Large intestine (tissue), 3 donors: ENCODE measurements around the gene CATSPER1. TPM values are rescaled to one million over a fixed set of nuclear protein-coding genes. Genes with fewer than 3 reads are reported as not detected.
"Not testable (repeated sequence)": the region's sequence is repeated elsewhere in the genome, so short reads cannot be mapped to it uniquely, and the experiment has no call there.

Source experiments
- DNase-seq, 2 donors: peaks; one replicate each; pipeline versions ENCODE4 v3.0.0 to v3.0.0-alpha.2; 2013
- H3K27ac ChIP-seq: one replicate; pipeline ENCODE4 v1.5.1; 2013; ENCODE audit warnings: low read length
- H3K27me3 ChIP-seq: 2 replicates; pipeline ENCODE4 v1.6.1; 2013; ENCODE audit warnings: low read length; ENCODE audit not compliant: control insufficient read depth, insufficient read depth
- H3K36me3 ChIP-seq: 2 replicates; pipeline ENCODE4 v1.6.1; 2013; ENCODE audit warnings: low read length; ENCODE audit not compliant: control insufficient read depth, insufficient read depth
- H3K4me1 ChIP-seq: one replicate; pipeline ENCODE4 v1.6.1; 2013; ENCODE audit warnings: low read length; ENCODE audit not compliant: control insufficient read depth, insufficient read depth
- H3K4me3 ChIP-seq: one replicate; pipeline ENCODE4 v1.5.1; 2013; ENCODE audit warnings: low read length
- H3K9me3 ChIP-seq: one replicate; pipeline ENCODE4 v1.6.1; 2013; ENCODE audit warnings: mild to moderate bottlenecking, low read depth, low read length, moderate library complexity; ENCODE audit not compliant: control insufficient read depth
- WGBS: methylation state at CpG from one replicate; pipeline ENCODE4 v1.1.5; 2013; ENCODE audit warnings: low lambda C conversion rate; ENCODE audit not compliant: insufficient coverage; 5-methylcytosine and 5-hydroxymethylcytosine counted together
- polyA plus RNA-seq: library from polyadenylated mRNA; unstranded; fragments of 120-200 nt; gene quantifications from one replicate; pipeline ENCODE4 v1.2.1, GENCODE V29; 2013

Gene CATSPER1
- polyA plus RNA-seq, 1 donor, result not detected

DNA sequence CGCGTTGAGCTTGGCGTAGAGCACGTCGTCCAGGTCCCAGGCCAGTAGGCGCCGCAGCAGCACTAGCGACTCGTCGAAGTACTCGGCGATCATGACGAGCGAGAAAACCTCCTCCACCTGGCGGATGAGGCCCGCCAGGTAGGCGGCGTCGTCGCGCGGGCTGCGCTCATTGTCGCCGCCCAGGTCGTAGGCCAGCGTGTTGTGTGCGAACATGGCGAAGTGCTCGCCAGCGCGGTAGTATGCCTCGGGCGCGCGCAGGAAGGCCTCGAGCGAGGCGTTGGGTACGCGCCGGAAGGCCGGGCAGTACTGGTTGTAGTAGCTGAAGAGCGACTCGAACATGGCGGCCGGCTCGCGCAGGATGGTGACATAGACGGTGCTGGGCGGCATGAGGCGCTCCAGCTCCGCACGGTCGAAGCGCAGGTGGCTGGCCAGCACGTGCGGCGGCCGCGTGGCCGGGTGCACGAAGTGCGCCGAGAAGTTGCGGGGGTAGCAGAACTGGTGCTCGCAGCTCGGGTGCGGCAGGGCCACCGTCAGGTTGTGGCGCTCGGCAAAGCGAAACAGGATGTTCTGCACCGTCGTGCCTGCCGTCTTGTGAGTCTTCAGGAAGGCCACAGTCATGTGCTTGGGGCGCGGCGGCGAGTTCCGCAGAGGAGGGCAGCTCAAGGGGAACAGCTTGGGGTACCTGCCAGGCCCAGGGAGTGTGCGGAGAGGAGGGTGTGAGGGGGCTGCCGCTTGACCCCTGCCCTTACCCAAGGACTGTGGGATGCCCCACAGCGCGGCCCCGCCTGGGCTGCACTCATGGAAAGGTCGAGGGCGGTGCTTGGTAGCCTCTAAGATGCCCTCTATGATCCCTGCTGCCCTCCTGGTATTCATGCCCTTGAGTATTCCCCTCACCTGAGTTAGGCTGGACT is 17.0 kb upstream of the CATSPER1 start:
- no peak for DNase-seq
- no peak overlapping the region for H3K4me3 ChIP-seq
- peaks cover 4% of the 10 kb centered on the region for H3K9me3 ChIP-seq
- no peak overlapping the region for H3K27ac ChIP-seq
- no peaks in the 10 kb centered on the region for H3K36me3 ChIP-seq
- H3K4me1 ChIP-seq, result peaks cover 12% of the 10 kb centered on the region
- WGBS, result 100% methylated on average over 4 of the region's 88 CpGs
- H3K27me3 ChIP-seq, result peaks cover 9% of the 10 kb centered on the region

DNA sequence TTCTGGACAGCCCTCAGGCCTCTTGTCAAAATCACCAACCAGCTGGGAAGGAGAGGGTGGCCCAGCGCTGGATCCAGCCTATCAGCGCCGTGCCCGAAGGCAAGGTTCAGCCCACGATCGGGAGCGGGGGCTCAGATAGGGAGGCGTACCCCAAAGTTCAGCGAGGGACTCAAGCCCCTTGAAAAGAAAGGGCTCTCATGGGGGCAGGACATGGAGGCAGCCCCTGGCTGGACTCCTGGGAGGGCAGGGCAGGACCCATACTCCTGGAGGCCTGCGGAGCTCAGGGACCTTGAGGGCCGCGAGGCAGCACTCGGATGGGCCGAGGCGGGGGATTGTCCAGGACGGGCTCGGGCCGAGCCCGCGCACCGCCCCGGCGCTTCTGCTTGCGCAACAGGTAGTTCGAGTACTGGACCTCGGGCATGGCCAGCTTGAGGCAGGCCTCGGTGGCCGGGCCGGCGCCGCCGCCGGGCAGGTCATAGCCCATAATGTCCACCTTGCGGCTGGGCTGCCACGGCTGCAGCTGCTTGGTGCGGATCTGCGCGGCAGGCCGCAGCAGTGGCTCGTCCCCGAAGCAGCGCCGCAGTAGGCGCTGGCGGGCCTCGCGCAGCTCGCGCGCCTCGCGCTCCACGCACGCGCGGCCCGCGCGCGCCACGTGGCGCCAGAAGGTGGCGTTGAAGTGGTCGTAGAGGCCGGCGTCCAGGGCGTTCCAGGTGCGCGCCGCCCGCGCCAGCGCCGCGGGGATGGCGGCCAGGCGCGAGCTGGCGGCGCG is 16.1 kb upstream of the CATSPER1 start:
- no peak for DNase-seq
- peaks cover 12% of the 10 kb centered on the region for H3K4me1 ChIP-seq
- H3K27me3 ChIP-seq, result peaks cover 2% of the 10 kb centered on the region
- H3K27ac ChIP-seq, result no peak overlapping the region
- H3K9me3 ChIP-seq, result peaks cover 4% of the 10 kb centered on the region
- WGBS, result no CpG with 5 or more reads among the region's 81 CpGs
- no peak overlapping the region for H3K4me3 ChIP-seq
- no peaks in the 10 kb centered on the region for H3K36me3 ChIP-seq

DNA sequence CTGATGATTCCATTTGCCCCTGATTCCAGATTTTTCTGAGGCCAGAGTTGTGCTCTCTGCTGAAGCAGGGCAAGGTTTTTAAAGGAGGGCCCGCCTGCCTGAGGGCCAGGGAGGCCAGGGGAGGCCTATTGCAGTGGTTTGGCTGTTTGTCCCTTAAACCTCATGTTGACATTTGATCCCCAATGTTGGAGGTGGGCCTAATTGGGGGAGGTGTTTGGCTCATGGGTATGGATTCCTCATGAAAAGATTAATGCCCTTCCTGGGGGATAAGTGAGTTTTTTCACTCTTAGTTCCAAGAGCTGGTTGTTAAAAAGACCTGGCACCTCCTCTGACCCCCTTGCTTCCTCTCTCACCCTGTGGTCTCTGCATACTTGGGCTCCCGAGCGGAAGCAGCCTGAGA is 13.5 kb upstream of the CATSPER1 start:
- Histone ChIP-seq H3K4me3 (no peak overlapping the region), H3K36me3 (no peaks in the 10 kb centered on the region), H3K27ac (no peak overlapping the region), H3K9me3 (peaks cover 4% of the 10 kb centered on the region), H3K27me3 (peaks cover 7% of the 10 kb centered on the region), H3K4me1 (no peaks in the 10 kb centered on the region)
- DNase-seq, result no peak
- WGBS, result 79% methylated on average over 2 of the region's 3 CpGs

DNA sequence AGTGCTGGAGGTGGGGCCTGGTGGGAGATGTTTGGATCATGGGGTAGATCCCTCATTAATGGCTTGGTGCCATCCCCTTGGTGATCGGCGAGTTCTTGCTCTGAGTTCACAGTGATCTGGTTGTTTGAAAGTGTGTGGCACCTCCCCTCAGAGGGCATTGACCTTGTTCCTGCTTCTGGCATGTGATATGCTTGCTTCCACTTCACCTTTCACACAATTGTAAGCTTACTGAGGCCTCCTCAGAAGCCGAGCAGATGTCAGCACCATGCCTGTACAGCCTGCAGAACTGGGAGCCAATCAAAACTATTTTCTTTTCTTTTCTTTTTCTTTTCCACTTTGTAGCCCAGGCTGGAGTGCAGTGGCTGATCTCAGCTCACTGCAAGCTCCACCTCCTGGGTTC is 11.0 kb upstream of the CATSPER1 start:
- H3K4me1 ChIP-seq, result no peaks in the 10 kb centered on the region
- no CpG with 5 or more reads among the region's 3 CpGs for WGBS
- no peak overlapping the region for H3K27ac ChIP-seq
- H3K27me3 ChIP-seq, result peaks cover 7% of the 10 kb centered on the region
- no peaks in the 10 kb centered on the region for H3K9me3 ChIP-seq
- no peak for DNase-seq
- H3K4me3 ChIP-seq, result no peak overlapping the region
- no peaks in the 10 kb centered on the region for H3K36me3 ChIP-seq

DNA sequence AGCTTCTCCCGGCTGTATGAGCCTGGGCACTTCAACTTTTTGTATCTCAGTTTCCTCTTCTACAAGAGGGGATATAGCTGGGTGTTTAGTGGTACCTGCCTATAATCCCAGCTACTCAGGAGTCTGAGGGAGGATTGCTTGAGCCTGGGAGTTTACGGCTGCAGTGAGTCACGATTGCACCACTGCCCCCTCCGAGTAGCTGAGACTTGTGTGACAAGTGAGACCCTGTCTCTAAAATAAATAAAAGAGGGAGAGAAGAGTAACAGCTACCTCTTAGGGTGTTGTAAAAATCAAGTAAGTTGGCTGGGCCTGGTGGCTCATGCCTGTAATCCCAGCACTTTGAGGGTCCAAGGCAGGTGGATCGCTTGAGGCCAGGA is 10.0 kb upstream of the CATSPER1 start:
- H3K27me3 ChIP-seq, result peaks cover 7% of the 10 kb centered on the region
- H3K27ac ChIP-seq, result no peak overlapping the region
- no peak overlapping the region for H3K4me3 ChIP-seq
- H3K4me1 ChIP-seq, result no peaks in the 10 kb centered on the region
- no peaks in the 10 kb centered on the region for H3K9me3 ChIP-seq
- H3K36me3 ChIP-seq, result no peaks in the 10 kb centered on the region
- no CpG with 5 or more reads among the region's 5 CpGs for WGBS
- no peak for DNase-seq

DNA sequence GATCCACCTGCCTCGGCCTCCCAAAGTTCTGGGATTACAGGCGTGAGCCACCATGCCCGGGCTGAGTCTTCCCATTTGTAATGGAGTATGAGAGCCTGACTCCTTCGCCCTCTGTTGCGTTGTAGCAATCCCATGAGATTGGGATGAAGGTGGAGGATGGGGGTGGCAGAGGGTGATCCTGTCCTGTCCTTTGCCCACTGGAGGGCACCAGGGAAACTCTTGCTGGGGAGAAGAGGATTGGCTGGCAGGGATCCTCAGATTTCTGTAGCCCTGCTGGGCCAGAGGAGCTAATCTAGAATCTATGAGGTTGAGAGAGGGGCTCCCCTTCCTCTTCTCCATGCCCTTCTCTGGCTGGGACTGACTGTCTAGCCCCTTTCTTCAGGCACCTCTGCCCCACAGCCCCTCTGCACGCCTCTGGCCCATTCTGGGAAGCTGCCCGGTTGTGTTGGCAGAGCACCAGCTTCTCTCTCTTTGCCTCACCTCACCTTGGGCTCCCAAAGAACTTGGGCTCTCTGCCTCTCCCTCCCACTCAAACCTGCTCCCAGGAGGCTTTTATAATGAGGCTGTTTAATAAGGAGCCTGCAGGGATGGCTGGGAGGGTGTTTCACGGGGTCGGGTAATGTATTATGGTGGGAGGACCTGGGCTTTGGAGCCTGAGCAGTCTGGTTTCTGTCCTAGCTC is 9.5 kb upstream of the CATSPER1 start:
- no peak for DNase-seq
- Histone ChIP-seq H3K9me3 (no peaks in the 10 kb centered on the region), H3K36me3 (no peaks in the 10 kb centered on the region), H3K4me1 (no peaks in the 10 kb centered on the region), H3K4me3 (no peak overlapping the region), H3K27ac (no peak overlapping the region), H3K27me3 (peaks cover 6% of the 10 kb centered on the region)
- no CpG with 5 or more reads among the region's 9 CpGs for WGBS

DNA sequence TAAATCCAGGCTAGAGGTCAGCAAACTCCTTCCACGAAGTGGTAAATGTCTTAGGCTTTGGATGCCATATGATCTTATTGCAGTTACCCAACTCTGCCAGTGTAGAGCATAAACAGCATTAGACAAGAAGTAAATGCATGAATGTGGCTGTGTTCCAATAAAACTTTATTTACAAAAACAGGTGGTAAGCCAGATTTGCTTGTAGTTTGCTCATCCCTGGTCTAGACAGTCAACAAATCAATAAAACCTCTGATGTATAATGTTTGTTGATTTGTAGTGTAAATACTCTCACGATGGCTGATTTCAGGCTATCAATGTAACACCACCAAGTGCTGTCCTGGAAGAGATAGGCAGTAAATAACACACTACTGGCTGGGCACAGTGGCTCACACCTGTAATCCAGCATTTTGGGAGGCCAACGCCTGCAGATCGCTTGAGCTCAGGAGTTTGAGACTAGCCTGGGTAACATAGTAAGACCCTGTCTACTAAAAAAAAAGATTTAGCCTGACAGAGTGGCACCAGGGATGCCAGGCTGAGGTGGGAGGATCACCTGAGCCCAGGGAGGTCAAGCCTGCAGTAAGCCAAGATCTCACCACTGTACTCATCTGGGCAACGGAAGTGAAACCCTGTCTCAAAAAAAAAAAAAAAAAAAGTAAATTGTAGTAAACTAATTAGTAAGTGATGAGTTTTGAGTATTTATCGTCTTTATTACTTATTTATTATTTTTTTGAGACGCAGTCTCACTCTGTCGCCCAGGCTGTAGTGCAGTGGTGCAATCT is 6.9 kb upstream of the CATSPER1 start:
- WGBS, result 100% methylated on average over 3 of the region's 8 CpGs
- Histone ChIP-seq H3K36me3 (no peaks in the 10 kb centered on the region), H3K4me1 (no peaks in the 10 kb centered on the region), H3K4me3 (no peak overlapping the region), H3K9me3 (no peaks in the 10 kb centered on the region), H3K27me3 (peaks cover 5% of the 10 kb centered on the region), H3K27ac (no peak overlapping the region)
- DNase-seq, result no peak

GRCh38 chr11:66023186-66023440 is 3.2 kb downstream of the CATSPER1 start:
- peaks cover 11% of the 10 kb centered on the region for H3K27me3 ChIP-seq
- no CpG with 5 or more reads among the region's 5 CpGs for whole genome bisulfite sequencing
- H3K27ac ChIP-seq, H3K9me3 ChIP-seq, H3K4me3 ChIP-seq, H3K4me1 ChIP-seq, DNase-seq, H3K36me3 ChIP-seq: not testable (repeated sequence)

GRCh38 chr11:66022401-66023185 is 3.7 kb downstream of the CATSPER1 start:
- Histone ChIP-seq H3K4me1 (peaks cover 5% of the 10 kb centered on the region), H3K27me3 (peaks cover 11% of the 10 kb centered on the region), H3K27ac (no peak overlapping the region), H3K36me3 (no peaks in the 10 kb centered on the region), H3K4me3 (no peak overlapping the region), H3K9me3 (no peaks in the 10 kb centered on the region)
- peak; percentile 19 to 41 for DNase-seq
- no CpG with 5 or more reads among the region's 46 CpGs for WGBS
